ENCODE measurements around the gene TOPBP1. TPM values are rescaled to one million over a fixed set of nuclear protein-coding genes. Genes with fewer than 3 reads are reported as not detected.

TOPBP1 gene
- total RNA-seq, 4 donors from 2014 or later = 17.8 to 26.2 (median 20.7) TPM

DNA sequence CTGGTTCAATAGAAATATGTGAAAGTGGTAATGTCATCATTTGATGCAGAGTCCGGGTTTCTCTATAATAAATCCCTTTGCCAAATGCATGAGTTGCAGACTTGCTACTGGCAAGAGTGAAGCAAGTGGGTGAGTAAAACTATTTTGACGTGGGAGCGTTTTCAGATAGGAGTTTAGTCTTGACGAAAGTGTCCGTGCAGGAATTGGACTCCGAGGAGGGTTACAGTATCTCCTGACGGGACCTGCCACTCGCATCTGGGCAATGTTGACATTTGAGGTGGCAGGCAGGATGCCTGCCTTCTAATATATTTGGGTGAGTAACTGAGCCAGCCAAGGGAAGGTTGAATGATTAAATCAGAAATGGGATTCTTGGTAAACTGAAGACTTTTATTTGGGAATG lies 72.2 kb downstream of the TOPBP1 start:
- no peak for DNase-seq (ENCODE audit: low spot score in 2 of 2)
- no peak for TF ChIP-seq POLR2A (IDR thresholded peaks at IDR 0.05)
- no peak for TF ChIP-seq CTCF (IDR thresholded peaks at IDR 0.05)
- intact Hi-C loops (cut with DNase I; ENCODE audit: low total_unique reads) = no loop called here
- H3K4me3 ChIP-seq (ENCODE audit: low read depth, poor library complexity, severe bottlenecking) = no peak overlapping the region
- WGBS, 2 donors = 78 to 79% methylated on average over 8 of the region's 8 CpGs

- H3K4me3 ChIP-seq (ENCODE audit: low read depth, poor library complexity, severe bottlenecking) = no peak overlapping the region
- no peak for DNase-seq (ENCODE audit: low spot score in 2 of 2)
- TF ChIP-seq POLR2A (IDR thresholded peaks at IDR 0.05) = no peak
- TF ChIP-seq CTCF (IDR thresholded peaks at IDR 0.05) = no peak
- WGBS, 2 donors = 57 to 66% methylated on average over 2 of the region's 2 CpGs
- intact Hi-C loops (cut with DNase I; ENCODE audit: low total_unique reads) = no loop called here
Observed at GRCh38 chr3:133588784-133589465, 72.8 kb downstream of the TOPBP1 start.

DNA sequence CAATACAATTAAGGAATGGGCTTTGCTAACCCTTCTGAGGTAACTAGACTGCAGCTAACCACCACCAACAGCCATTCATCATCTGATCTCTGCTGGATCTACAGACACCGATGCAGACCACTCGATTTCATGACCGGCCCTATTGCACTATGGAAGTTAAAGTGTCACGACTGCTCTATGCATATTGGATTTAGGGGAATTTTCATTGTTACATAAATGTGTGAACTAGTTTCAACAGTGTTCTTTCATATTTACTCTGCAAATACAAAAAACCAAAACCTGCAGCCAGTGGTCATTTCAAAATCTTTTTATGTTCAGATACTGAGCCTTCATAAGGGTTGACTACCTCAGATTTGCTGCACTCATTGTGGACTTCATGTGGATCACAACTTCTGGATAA lies 73.7 kb downstream of the TOPBP1 start:
- DNase-seq (ENCODE audit: low spot score in 2 of 2) = no peak
- no peak overlapping the region for H3K4me3 ChIP-seq (ENCODE audit: low read depth, poor library complexity, severe bottlenecking)
- WGBS, 2 donors = 84 to 91% methylated on average over 4 of the region's 4 CpGs
- intact Hi-C loops (cut with DNase I; ENCODE audit: low total_unique reads) = no loop called here
- TF ChIP-seq CTCF (IDR thresholded peaks at IDR 0.05) (no peak), POLR2A (IDR thresholded peaks at IDR 0.05) (no peak)

DNA sequence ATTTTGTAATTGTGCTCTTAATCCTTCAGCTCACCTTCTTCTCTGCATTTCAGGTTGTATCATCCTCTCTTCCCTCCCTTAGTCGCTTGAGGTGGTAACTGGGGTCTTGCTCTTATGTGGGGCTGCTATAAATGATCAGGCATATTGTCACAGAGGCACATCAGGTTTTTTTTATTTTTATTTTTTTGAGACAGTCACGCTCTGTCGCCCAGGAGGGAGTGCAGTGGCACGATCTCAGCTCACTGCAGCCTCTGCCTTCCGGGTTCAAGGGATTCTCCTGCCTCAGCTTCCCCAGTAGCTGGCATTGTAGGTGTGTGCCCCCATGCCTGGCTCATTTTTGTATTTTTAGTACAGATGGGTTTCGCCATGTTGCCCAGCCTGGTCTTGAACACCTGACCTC lies 78.3 kb downstream of the TOPBP1 start:
- no peak overlapping the region for H3K4me3 ChIP-seq (ENCODE audit: low read depth, poor library complexity, severe bottlenecking)
- DNase-seq (ENCODE audit: low spot score in 2 of 2) = no peak
- TF ChIP-seq CTCF (IDR thresholded peaks at IDR 0.05) = no peak
- TF ChIP-seq POLR2A (IDR thresholded peaks at IDR 0.05) = no peak
- WGBS, 2 donors = 93 to 94% methylated on average over 6 of the region's 6 CpGs
- intact Hi-C loops (cut with DNase I; ENCODE audit: low total_unique reads) = no loop called here

GRCh38 chr3:133578548-133579191 lies 83.1 kb downstream of the TOPBP1 start:
- 7 to 14% methylated on average over 1 of the region's 1 CpG for WGBS, 2 donors
- DNase-seq (ENCODE audit: low spot score in 2 of 2) = no peak
- intact Hi-C loops (cut with DNase I; ENCODE audit: low total_unique reads) = loop anchor here (5.0 kb wide), 1 partner anchor 1834 kb away; no protein-coding TSS in a partner anchor

More at GRCh38 chr3:133578548-133579191, 83.1 kb downstream of the TOPBP1 start:
- no peak overlapping the region for H3K4me3 ChIP-seq (ENCODE audit: low read depth, poor library complexity, severe bottlenecking)
- TF ChIP-seq CTCF (IDR thresholded peaks at IDR 0.05) (no peak), POLR2A (IDR thresholded peaks at IDR 0.05) (no peak)

All from lower leg skin (tissue), 4 donors.